GM12892 (cell line): ENCODE data around the gene ZBTB7C.

Source experiments
- POLR2A ChIP-seq: IDR thresholded peaks from 2 replicates; pipeline ENCODE4 v1.6.1; 2011; ENCODE audit warnings: low read depth, low read length, control low read depth
- POLR2AphosphoS5 ChIP-seq: IDR thresholded peaks from 2 replicates; pipeline ENCODE4 v1.6.1; 2011; ENCODE audit warnings: low read depth, low read length, control low read depth

- TF ChIP-seq POLR2AphosphoS5 (no peak), POLR2A (no peak)
These were observed 105.3 kb downstream of the ZBTB7C start for GRCh38 chr18:48303883-48304282.
